Measurements from ENCODE around the gene CMTM6.
"Not testable (repeated sequence)": the region's sequence is repeated elsewhere in the genome, so short reads cannot be mapped to it uniquely, and the experiment has no call there.

The CMTM6 gene

GRCh38 chr3:32500231-32500630 lies 2.4 kb downstream of the CMTM6 start:
- DNase-seq (ENCODE audit: extremely low read depth in 1 of 2, low read depth in 1 of 2): no peak

DNA sequence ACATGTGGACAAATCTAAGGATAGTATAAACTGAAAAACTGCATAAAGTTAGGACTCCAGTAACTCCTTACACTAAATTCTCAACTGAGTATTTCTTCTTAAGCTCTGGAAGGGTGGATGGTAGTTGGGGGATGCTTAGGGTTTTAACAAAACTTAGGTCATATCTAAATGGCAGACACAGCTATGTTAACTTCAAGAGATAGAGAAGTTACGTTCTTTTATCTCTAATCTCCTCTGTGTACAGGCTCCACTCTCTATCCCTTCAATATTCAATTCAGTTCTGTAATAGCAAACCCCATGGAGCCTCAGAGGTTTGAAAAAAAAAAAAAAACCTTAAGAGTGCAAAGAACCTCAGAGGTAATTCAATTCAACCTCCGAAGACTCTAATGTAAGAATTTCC lies 3.1 kb downstream of the CMTM6 start:
- no peak for DNase-seq (ENCODE audit: extremely low read depth in 1 of 2, low read depth in 1 of 2)

GRCh38 chr3:32498992-32499391 lies 3.7 kb downstream of the CMTM6 start:
- DNase-seq (ENCODE audit: extremely low read depth in 1 of 2, low read depth in 1 of 2): no peak

GRCh38 chr3:32498252-32498651 lies 4.4 kb downstream of the CMTM6 start:
- DNase-seq (ENCODE audit: extremely low read depth in 1 of 2, low read depth in 1 of 2): no peak

- DNase-seq (ENCODE audit: extremely low read depth in 1 of 2, low read depth in 1 of 2): no peak
Observed at GRCh38 chr3:32495609-32496008, 7.0 kb downstream of the CMTM6 start.

GRCh38 chr3:32495085-32495484 lies 7.6 kb downstream of the CMTM6 start:
- DNase-seq (ENCODE audit: extremely low read depth in 1 of 2, low read depth in 1 of 2): no peak

DNA sequence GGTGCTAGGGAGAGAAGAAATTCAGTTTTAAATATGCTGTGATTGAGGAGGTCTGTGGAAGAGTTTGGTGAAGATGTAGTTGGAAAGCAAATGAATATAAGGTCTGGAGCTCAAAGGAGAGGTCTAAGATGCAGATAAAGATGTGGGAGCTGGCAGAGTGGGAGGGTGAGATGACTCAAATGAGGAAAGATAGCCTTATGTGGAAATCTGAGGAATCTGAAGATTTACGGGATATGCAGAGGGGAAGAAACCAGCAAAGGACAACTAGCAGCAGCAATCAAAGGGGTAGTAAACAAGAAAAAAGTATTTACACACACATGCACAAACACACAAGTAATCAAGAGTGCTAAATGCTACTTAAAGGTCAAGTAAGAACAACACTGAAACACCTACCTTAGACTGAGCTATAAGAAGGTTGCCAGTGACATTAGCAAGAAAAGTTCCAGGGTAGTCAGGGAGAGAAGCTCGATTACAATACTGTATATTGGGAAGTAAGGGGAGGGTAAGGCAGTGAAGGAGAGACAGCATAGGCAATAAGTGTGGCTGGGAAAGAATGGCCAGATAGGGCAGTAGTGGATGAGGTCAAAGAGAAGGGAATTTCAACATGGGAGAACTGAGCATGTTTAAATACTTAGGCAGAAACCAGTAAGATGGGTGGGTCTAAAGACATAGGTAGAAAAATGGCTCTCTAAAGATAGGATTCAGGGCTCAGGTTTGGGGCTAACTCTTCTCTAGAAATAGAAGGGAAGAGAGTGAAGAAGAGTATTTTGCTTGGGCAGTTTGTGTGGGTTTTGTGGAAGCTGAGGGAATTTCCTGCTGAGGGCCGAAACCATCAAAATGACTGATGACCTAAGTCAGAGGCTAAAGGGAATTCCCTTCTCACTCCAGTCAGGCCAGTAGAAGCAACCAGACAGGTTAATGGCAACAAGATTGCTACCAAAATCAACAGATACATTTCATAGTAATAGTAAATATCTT lies 8.9 kb downstream of the CMTM6 start:
- DNase-seq (ENCODE audit: extremely low read depth in 1 of 2, low read depth in 1 of 2): no peak

DNA sequence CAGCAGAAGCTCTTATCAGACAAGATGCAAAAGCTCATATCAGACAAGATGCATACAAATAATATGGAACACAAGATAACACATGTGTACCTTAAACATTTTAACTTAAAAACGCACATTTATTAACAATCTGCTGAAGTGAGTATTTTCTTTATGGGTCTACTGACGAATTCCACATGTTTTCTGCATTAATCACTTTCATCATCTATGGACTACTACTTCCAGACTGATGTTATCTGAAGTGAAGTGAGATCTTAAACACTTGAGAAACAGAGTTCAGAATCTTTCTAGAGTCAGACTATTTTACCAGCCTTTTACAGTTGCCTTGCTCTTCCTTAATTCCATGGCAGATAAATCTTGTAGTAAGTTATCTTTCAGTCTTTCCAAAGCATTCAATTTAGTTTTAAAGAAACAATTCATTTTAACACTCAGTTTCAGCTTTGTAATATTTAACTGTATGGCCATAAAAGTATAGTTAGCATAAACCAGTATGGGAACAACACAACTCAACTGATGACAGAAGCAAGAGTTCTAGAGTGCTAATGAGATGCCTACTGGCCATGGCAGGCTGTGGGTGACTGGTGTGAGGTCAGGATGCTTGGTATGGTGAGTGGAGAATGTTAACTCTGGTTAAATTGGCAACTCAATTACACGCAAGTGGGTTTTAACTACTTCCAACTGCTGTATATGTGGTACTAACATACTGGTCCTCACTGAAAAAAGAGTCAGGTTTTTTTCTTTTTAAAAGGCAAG lies 9.8 kb downstream of the CMTM6 start:
- no peak for DNase-seq (ENCODE audit: extremely low read depth in 1 of 2, low read depth in 1 of 2)

GRCh38 chr3:32488474-32489008 lies 14.1 kb downstream of the CMTM6 start:
- DNase-seq (ENCODE audit: extremely low read depth in 1 of 2, low read depth in 1 of 2): no peak

DNA sequence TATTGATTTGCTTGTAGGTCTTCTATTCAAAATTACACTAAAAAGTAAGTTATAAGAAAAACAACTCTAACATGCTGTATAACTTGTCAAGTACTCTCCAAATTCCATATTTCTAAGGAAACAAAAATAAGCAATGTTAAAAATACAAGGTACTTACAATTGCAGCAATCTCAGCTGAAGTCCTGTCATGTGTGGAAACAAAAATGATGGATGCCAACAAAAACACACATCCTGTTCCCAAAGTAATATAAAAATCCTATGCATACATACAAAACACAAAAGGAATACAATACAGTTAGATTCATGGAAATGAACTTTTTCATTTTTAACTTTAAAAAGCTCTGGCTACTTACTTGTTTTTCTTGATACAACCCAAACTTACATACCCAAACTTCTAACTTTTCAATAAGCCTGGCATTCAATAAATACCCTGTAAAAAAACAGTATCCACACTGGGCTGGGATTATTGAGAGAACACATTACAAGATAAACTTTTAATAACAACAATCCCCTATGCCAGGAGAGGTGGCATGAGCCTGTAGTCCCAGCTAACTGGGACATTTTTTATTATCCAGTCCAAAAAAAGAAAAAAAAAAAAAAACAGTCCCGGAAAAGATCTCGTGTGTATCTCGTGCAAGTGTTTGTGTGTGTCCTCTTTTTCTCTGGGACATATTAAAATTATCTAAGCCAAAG lies 14.7 kb downstream of the CMTM6 start:
- no peak for DNase-seq (ENCODE audit: extremely low read depth in 1 of 2, low read depth in 1 of 2)

DNA sequence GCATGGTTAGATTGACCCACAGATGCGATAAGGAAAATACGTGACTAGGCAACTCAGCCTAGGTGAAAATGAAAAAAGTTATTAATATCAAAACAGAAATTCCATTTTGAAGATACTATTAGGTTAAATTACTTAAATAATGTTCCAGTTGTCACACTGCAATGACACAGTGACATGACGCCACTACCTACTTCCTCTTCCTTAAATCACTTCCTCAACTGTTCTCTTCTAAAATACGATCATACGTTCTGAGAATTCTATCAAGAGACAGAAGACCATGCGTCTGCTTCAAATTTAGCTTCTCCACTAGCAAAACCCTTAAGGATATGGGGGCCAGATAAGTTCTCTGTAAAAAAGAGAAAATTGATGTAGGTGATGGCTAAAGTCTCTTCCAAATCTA lies 18.2 kb downstream of the CMTM6 start:
- DNase-seq (ENCODE audit: extremely low read depth in 1 of 2, low read depth in 1 of 2): no peak

DNA sequence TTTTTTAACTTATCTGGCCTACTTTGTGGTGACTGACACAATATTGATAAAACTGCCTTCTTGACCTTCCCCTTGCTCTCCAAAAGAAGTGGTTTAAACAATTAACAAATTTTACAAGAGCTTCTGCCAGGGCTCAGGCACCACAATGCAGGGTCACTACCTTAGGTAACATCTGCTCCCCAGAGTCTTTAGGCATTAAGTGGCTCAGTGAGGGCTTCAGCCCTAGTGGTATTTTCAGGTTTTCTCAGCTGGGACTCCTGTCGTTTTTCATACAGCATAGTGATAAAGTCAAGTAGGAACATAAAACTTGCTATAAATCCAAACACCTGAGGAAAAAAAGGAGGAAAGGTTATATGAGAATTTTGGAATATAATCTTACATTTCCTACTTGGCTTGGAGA lies 18.9 kb downstream of the CMTM6 start:
- no peak for DNase-seq (ENCODE audit: extremely low read depth in 1 of 2, low read depth in 1 of 2)

GRCh38 chr3:32482693-32483092 lies 20.0 kb downstream of the CMTM6 start:
- DNase-seq (ENCODE audit: extremely low read depth in 1 of 2, low read depth in 1 of 2): no peak

DNA sequence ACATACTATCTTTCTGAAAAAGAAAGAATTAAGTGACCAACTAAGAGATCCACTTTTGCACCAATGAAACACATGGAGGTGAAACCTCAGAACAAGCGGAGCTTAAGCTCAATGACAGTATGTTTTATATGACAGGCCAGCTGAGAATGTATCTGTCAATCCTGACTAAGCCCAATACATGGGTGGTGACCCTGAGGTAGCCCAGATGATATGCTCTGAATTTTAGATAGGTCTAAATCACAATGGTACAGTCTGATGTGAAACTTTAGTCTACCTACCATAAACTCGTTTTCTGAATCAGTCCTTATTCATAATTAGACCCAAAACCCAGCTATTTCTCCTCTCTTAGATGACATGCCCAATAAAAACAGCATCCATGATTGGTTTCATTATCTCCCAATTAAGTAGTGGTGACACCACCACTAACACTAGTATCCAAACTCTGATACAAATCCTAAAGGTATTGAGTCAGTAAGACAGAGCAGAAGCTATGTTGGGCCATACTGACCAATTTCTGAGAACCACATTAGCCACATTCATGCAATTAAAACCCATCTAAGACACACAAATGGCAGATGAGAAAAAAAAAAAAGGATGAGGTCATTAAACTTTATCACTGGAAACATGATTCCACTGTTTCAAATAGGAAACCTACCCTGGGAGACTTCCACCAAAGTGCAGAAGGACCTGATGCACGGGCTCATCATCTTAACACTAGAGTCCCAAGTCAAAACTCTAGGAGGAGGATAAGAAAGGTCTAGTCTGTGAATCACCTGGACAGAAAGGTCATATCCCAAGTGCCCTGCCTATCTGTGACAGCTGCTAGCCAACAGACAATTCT lies 20.6 kb downstream of the CMTM6 start:
- no peak for DNase-seq (ENCODE audit: extremely low read depth in 1 of 2, low read depth in 1 of 2)

DNA sequence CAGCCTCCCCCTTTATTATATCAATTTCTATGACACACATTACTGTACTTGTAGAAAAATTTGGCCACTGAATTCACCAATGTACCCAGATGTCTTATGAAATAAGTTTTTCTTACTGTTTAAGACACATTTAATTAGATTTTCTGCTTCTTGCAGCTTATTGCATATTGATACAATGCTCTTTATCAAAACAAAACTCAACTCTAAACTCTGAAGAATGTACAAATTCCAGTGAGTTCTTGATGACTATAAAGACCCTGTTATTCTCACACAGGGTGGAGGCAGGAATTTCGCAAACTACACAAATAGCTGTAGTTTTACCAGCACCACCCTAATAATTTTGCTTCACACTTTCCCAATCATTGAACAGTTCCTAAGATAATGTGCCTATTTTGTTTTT lies 22.0 kb downstream of the CMTM6 start:
- DNase-seq (ENCODE audit: extremely low read depth in 1 of 2, low read depth in 1 of 2): no peak

GRCh38 chr3:32474201-32474600 lies 28.5 kb downstream of the CMTM6 start:
- DNase-seq (ENCODE audit: extremely low read depth in 1 of 2, low read depth in 1 of 2): no peak

- not testable (repeated sequence) for DNase-seq (ENCODE audit: extremely low read depth in 1 of 2, low read depth in 1 of 2)
Observed at GRCh38 chr3:32472151-32472550, 30.5 kb downstream of the CMTM6 start.

GRCh38 chr3:32471246-32471645 lies 31.4 kb downstream of the CMTM6 start:
- no peak for DNase-seq (ENCODE audit: extremely low read depth in 1 of 2, low read depth in 1 of 2)

GRCh38 chr3:32470362-32470761 lies 32.3 kb downstream of the CMTM6 start:
- no peak for DNase-seq (ENCODE audit: extremely low read depth in 1 of 2, low read depth in 1 of 2)

GRCh38 chr3:32469151-32469874 lies 33.3 kb downstream of the CMTM6 start:
- no peak for DNase-seq (ENCODE audit: extremely low read depth in 1 of 2, low read depth in 1 of 2)
